Mammary epithelial cell (primary cell): Measurements from ENCODE around the gene POLA1.

Experiments
- EZH2 ChIP-seq: IDR thresholded peaks from 2 replicates; pipeline ENCODE4 v1.6.1; 2012; ENCODE audit warnings: low read length, inconsistent platforms, borderline replicate concordance
- TF ChIP-seq, protein P1 (sequence below), 2 donors: IDR thresholded peaks in 1 of 2; conservative IDR thresholded peaks in 1 of 2; 2 replicates each; pipeline ENCODE4 v1.5.1; 2011 to 2012; ENCODE audit warnings: inconsistent platforms in 2 of 2, low read length in 2 of 2, mild to moderate bottlenecking in 2 of 2, control low read depth in 1 of 2, low read depth in 1 of 2; ENCODE audit not compliant: insufficient read depth in 1 of 2; ENCODE audit errors: extremely low read depth in 1 of 2

DNA sequence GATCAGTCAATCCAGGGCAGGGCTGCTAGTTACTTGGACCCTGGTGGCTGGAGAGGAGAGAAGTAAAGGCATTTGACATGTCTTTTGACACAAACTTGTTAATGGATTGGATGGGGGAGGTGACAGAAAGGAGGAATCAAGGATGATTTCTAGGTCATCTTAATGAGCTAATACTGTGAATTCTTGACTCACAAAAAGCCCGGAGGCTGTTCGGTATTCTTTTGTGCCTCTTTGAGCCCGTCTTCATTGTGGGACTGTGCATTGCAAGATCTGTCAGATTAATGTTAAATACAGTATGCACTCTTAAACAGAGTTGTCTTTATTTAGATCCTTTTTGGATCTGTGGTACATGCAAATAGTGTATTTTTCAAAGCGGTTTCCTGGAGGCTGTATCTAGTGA is 25.1 kb downstream of the POLA1 start:
- no peak for TF ChIP-seq EZH2
- TF ChIP-seq, protein P1, sequence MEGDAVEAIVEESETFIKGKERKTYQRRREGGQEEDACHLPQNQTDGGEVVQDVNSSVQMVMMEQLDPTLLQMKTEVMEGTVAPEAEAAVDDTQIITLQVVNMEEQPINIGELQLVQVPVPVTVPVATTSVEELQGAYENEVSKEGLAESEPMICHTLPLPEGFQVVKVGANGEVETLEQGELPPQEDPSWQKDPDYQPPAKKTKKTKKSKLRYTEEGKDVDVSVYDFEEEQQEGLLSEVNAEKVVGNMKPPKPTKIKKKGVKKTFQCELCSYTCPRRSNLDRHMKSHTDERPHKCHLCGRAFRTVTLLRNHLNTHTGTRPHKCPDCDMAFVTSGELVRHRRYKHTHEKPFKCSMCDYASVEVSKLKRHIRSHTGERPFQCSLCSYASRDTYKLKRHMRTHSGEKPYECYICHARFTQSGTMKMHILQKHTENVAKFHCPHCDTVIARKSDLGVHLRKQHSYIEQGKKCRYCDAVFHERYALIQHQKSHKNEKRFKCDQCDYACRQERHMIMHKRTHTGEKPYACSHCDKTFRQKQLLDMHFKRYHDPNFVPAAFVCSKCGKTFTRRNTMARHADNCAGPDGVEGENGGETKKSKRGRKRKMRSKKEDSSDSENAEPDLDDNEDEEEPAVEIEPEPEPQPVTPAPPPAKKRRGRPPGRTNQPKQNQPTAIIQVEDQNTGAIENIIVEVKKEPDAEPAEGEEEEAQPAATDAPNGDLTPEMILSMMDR (conservative IDR thresholded peaks at IDR 0.05 in 1 of 2, IDR thresholded peaks at IDR 0.05 in 1 of 2; ENCODE audit: extremely low read depth in 1 of 2, insufficient read depth in 1 of 2, low read depth in 1 of 2, low read length in 2 of 2) = no peak
